HepG2 (cell line): ENCODE results near the gene P3R3URF. TPM values are rescaled to one million over a fixed set of nuclear protein-coding genes. Genes with fewer than 3 reads are reported as not detected.

Experiments used
- ATAC-seq: fragments of 200-7000 bp; cut with Tn5 transposase; 3 replicates; pipeline ENCODE4 v1.9.1; 2020; ENCODE audit warnings: mild to moderate bottlenecking, moderate library complexity
- BruUV-seq: library from RNA; stranded (reverse); fragments of 400-500 nt; replicated peaks from 2 replicates; lab custom pipeline; 2021; lab: Mats Ljungman, UMichigan
- CTCF ChIA-PET: fragments of 300-600 bp; formaldehyde crosslinking; extraction: SDS; loops from one replicate; lab custom pipeline; 2021; ENCODE audit warnings: low total read pairs, inconsistent platforms, low intra/inter-chr PET ratio; lab: Yijun Ruan, JAX
- POLR2A ChIA-PET: fragments of 350-600 bp; sonication (Branson Sonifier 250); formaldehyde crosslinking; loops from one replicate; lab custom pipeline; 2020; ENCODE audit warnings: antibody characterized with exemption, inconsistent platforms; lab: Yijun Ruan, JAX
- DNase-seq: peaks from one replicate; pipeline ENCODE4 v3.0.0-alpha.2; 2015; ENCODE audit warnings: low spot score
- FAIRE-seq: peaks from 3 replicates; lab custom pipeline; 2011; peaks lifted over from hg19 to GRCh38; lab: Jason Lieb, UNC
- H2AFZ ChIP-seq: one replicate; pipeline ENCODE4 v1.6.1; 2011; ENCODE audit warnings: low read length, inconsistent platforms
- H3K27ac ChIP-seq: fragments of 300-600 bp; 3 replicates; pipeline ENCODE4 v1.8.0; 2011; ENCODE audit warnings: mixed run types, mild to moderate bottlenecking, mixed read lengths, low read length, inconsistent platforms; ENCODE audit not compliant: insufficient read depth; ENCODE audit errors: extremely low read length
- H3K27me3 ChIP-seq, 2 experiments: fragments of 200-600 bp in 1 of 2; 2 replicates in 1 of 2; 3 replicates in 1 of 2; pipeline versions ENCODE4 v1.6.0 to v1.8.0; 2011; ENCODE audit warnings: low read length in 2 of 2, mild to moderate bottlenecking in 2 of 2, moderate library complexity in 2 of 2, inconsistent platforms in 1 of 2; ENCODE audit not compliant: insufficient read depth in 2 of 2, control insufficient read depth in 1 of 2
- H3K36me3 ChIP-seq, 2 experiments: fragments of 200-600 bp in 1 of 2; replicated peaks in 1 of 2; 2 replicates in 1 of 2; 3 replicates in 1 of 2; pipeline versions ENCODE4 v1.5.1 to v1.8.0; 2011; ENCODE audit warnings: low read length in 2 of 2, inconsistent platforms in 1 of 2; ENCODE audit not compliant: insufficient read depth in 2 of 2, control insufficient read depth in 1 of 2
- H3K4me1 ChIP-seq: 2 replicates; pipeline ENCODE4 v1.5.1; 2012; ENCODE audit warnings: low read length, inconsistent platforms; ENCODE audit not compliant: insufficient read depth
- H3K4me2 ChIP-seq: 2 replicates; pipeline ENCODE4 v1.6.0; 2011; ENCODE audit warnings: low read depth, low read length, inconsistent platforms
- H3K4me3 ChIP-seq, 3 experiments: fragments of 200-600 bp in 1 of 3; sonication (generic), shearing (Covaris generic) in 1 of 3; replicated peaks in 1 of 3; 2 replicates each; pipeline ENCODE4 v1.5.1; 2011 to 2016; ENCODE audit warnings: low read length in 3 of 3, inconsistent platforms in 2 of 3, low read depth in 2 of 3, mild to moderate bottlenecking in 2 of 3, control low read depth in 1 of 3, mixed read lengths in 1 of 3; ENCODE audit not compliant: insufficient read depth in 1 of 3
- H3K79me2 ChIP-seq: one replicate; pipeline ENCODE4 v1.6.1; 2011; ENCODE audit warnings: low read length, inconsistent platforms; ENCODE audit not compliant: insufficient read depth
- H3K9ac ChIP-seq: 2 replicates; pipeline ENCODE4 v1.6.0; 2011; ENCODE audit warnings: mild to moderate bottlenecking, low read depth, low read length, inconsistent platforms; ENCODE audit not compliant: insufficient read depth
- H3K9me3 ChIP-seq: 2 replicates; pipeline ENCODE4 v1.5.1; 2012; ENCODE audit warnings: mild to moderate bottlenecking, low read length
- H4K20me1 ChIP-seq: 2 replicates; pipeline ENCODE4 v1.6.0; 2011; ENCODE audit warnings: inconsistent platforms, mild to moderate bottlenecking, low read length, moderate library complexity; ENCODE audit not compliant: insufficient read depth
- BHLHE40 ChIP-seq: IDR thresholded peaks from 2 replicates; pipeline ENCODE4 v1.6.1; 2011; ENCODE audit warnings: low read length, improper control_type of control experiment
- CBX2 ChIP-seq, 2 experiments: fragments of 200-600 bp in 1 of 2; sonication (generic); formaldehyde crosslinking in 1 of 2; IDR thresholded peaks; 2 replicates each; pipeline versions ENCODE4 v1.7.0 to v1.8.1; 2018 to 2022; ENCODE audit warnings: low read depth in 2 of 2, low read length in 1 of 2, mild to moderate bottlenecking in 1 of 2, missing genetic modification reagents in 1 of 2
- ELF3 ChIP-seq: IDR thresholded peaks from 2 replicates; pipeline ENCODE4 v1.6.1; 2016; ENCODE audit warnings: missing genetic modification reagents, missing compliant biosample characterization
- FOXA1 ChIP-seq, 2 experiments: fragments of 450-650 bp in 1 of 2; sonication (generic) in 1 of 2; formaldehyde crosslinking in 1 of 2; IDR thresholded peaks; 2 replicates each; pipeline versions ENCODE4 v1.4.0 to v1.6.1; 2016 to 2020; ENCODE audit warnings: missing genetic modification reagents in 1 of 2
- GABPB1 ChIP-seq: IDR thresholded peaks from 2 replicates; pipeline ENCODE4 v1.6.1; 2016; ENCODE audit warnings: mild to moderate bottlenecking, missing genetic modification reagents, moderate library complexity, missing compliant biosample characterization
- HNF4A ChIP-seq: sonication (generic); formaldehyde crosslinking; IDR thresholded peaks from 2 replicates; pipeline ENCODE4 v1.4.0; 2020; ENCODE audit warnings: missing genetic modification reagents
- HOXA3 ChIP-seq: sonication (generic); formaldehyde crosslinking; IDR thresholded peaks from 2 replicates; pipeline ENCODE4 v1.5.0; 2020; ENCODE audit warnings: missing genetic modification reagents
- KDM3A ChIP-seq: IDR thresholded peaks from 2 replicates; pipeline ENCODE4 v1.6.1; 2018; ENCODE audit warnings: low read depth, missing compliant biosample characterization
- MAFF ChIP-seq: IDR thresholded peaks from 2 replicates; pipeline ENCODE4 v1.6.1; 2011; ENCODE audit warnings: low read depth, low read length, improper control_type of control experiment
- NBN ChIP-seq: fragments of 450-650 bp; conservative IDR thresholded peaks from 2 replicates; pipeline ENCODE4 v1.6.1; 2017
- NR2F6 ChIP-seq, 2 experiments: IDR thresholded peaks; 2 replicates each; pipeline ENCODE4 v1.6.1; 2016; ENCODE audit warnings: antibody characterized with exemption in 1 of 2, mild to moderate bottlenecking in 1 of 2
- PCBP2 ChIP-seq: fragments of 200-400 bp; formaldehyde crosslinking; optimal IDR thresholded peaks from 2 replicates; pipeline ENCODE3; 2018; ENCODE audit warnings: low read length, low read depth; ENCODE audit not compliant: poor library complexity, severe bottlenecking
- PRDM4 ChIP-seq: sonication (generic); formaldehyde crosslinking; IDR thresholded peaks from 2 replicates; pipeline ENCODE4 v1.9.0; 2021; ENCODE audit warnings: missing genetic modification reagents, borderline replicate concordance
- ZBTB3 ChIP-seq: sonication (generic); formaldehyde crosslinking; IDR thresholded peaks from 2 replicates; pipeline ENCODE4 v1.4.0; 2020; ENCODE audit warnings: low read depth, mild to moderate bottlenecking, moderate library complexity, missing genetic modification reagents, borderline replicate concordance
- ZKSCAN8 ChIP-seq: IDR thresholded peaks from 2 replicates; pipeline ENCODE4 v1.6.1; 2016; ENCODE audit warnings: borderline replicate concordance, missing genetic modification reagents, missing compliant biosample characterization
- ZNF180 ChIP-seq: sonication (generic); formaldehyde crosslinking; IDR thresholded peaks from 2 replicates; pipeline ENCODE4 v1.4.0; 2020; ENCODE audit warnings: low read depth, missing genetic modification reagents, borderline replicate concordance
- ZNF230 ChIP-seq: sonication (generic); formaldehyde crosslinking; IDR thresholded peaks from 2 replicates; pipeline ENCODE4 v1.4.0; 2020; ENCODE audit warnings: mild to moderate bottlenecking, missing genetic modification reagents
- ZNF552 ChIP-seq: sonication (generic); formaldehyde crosslinking; IDR thresholded peaks from 2 replicates; pipeline ENCODE4 v1.9.0; 2022; ENCODE audit warnings: missing genetic modification reagents, mild to moderate bottlenecking, borderline replicate concordance
- ZNF678 ChIP-seq: sonication (generic); formaldehyde crosslinking; IDR thresholded peaks from 2 replicates; pipeline ENCODE4 v1.4.0; 2020; ENCODE audit warnings: mild to moderate bottlenecking, missing genetic modification reagents
- WGBS: methylation state at CpG from one replicate; pipeline ENCODE4 v1.1.6; 2017; ENCODE audit warnings: low lambda C conversion rate; 5-methylcytosine and 5-hydroxymethylcytosine counted together
- in situ Hi-C: cut with HindIII; loops from 2 replicates; pipeline ENCODE4 v1.10.0; 2017; ENCODE audit warnings: low pct_unique_long_range_greater_than_20kb; ENCODE audit not compliant: extremely low pct_ligation_motif_present
- intact Hi-C: fragments of 100-400 bp; cut with micrococcal nuclease; formaldehyde crosslinking; loops from one replicate; pipeline ENCODE4 v1.10.0; 2022; ENCODE audit not compliant: unreplicated experiment
- polyA plus RNA-seq, 8 experiments: library from polyadenylated mRNA; depleted of rRNA in 3 of 8; stranded (reverse) in 7 of 8; unstranded in 1 of 8; fragments of >200 nt; fragmentation: Illumina TruSeq in 4 of 8; extraction: Trizol in 4 of 8; gene quantifications; 2 replicates each; pipeline versions ENCODE4 v1.2.1 to v1.2.3, GENCODE V29; 2011 to 2016; ENCODE audit warnings: low read depth in 4 of 8, missing spikeins in 1 of 8, mixed read lengths in 1 of 8; ENCODE audit not compliant: insufficient read depth in 1 of 8
- total RNA-seq, 5 experiments: library from RNA; depleted of rRNA; stranded (reverse); fragments of >200 nt; fragmentation: Illumina TruSeq; extraction: Trizol; gene quantifications; 2 replicates each; pipeline ENCODE4 v1.2.3, GENCODE V29; 2016; ENCODE audit warnings: low read depth in 1 of 5

Gene P3R3URF
- total and polyA plus RNA-seq, 2 of the 13 experiments (the other 11 are each of a cell fraction or from before 2014, with no cell fraction given) = not detected

- Histone ChIP-seq H3K4me3 (no peak overlapping the region), H3K9me3 (no peaks in the 10 kb centered on the region), H4K20me1 (no peaks in the 10 kb centered on the region), H2AFZ (peak overlapping the region; percentile 5), H3K36me3 (no peaks in the 10 kb centered on the region; a peak in 1 of 5 replicates), H3K9ac (no peak overlapping the region), H3K27ac (no peak overlapping the region), H3K79me2 (no peaks in the 10 kb centered on the region), H3K27me3 (no peaks in the 10 kb centered on the region), H3K4me2 (no peak overlapping the region; the same call in 1 of the 2 replicates), H3K4me1 (peaks cover 11% of the 10 kb centered on the region; the same call in 1 of the 2 replicates)
- ATAC-seq (no peak), DNase-seq (no peak), FAIRE-seq (no peak)
- TF ChIP-seq FOXA1 (IDR thresholded peaks at IDR 0.05) (no peak), FOXA1 (CRISPR knock-in tag; IDR thresholded peaks at IDR 0.05) (no peak), PRDM4 (CRISPR knock-in tag) (no peak), ZKSCAN8 (CRISPR knock-in tag) (no peak), NR2F6 (IDR thresholded peaks at IDR 0.05) (no peak), NR2F6 (CRISPR knock-in tag; IDR thresholded peaks at IDR 0.05) (no peak), ZNF230 (CRISPR knock-in tag) (no peak), PCBP2 (no peak), ZNF552 (CRISPR knock-in tag) (no peak), ELF3 (CRISPR knock-in tag) (no peak), HNF4A (CRISPR knock-in tag) (no peak), NBN (no peak), ZNF678 (CRISPR knock-in tag) (no peak), ZNF180 (CRISPR knock-in tag) (no peak), HOXA3 (CRISPR knock-in tag) (no peak), GABPB1 (CRISPR knock-in tag) (no peak), KDM3A (CRISPR knock-in tag) (no peak), ZBTB3 (CRISPR knock-in tag) (no peak), CBX2 (IDR thresholded peaks at IDR 0.05; ENCODE audit: low read depth, low read length) (no peak), CBX2 (CRISPR knock-in tag; IDR thresholded peaks at IDR 0.05; ENCODE audit: low read depth) (no peak), BHLHE40 (no peak), MAFF (no peak)
- CTCF ChIA-PET = no interaction called here
- POLR2A ChIA-PET = no interaction called here
- WGBS = 40% methylated on average over 2 of the region's 2 CpGs
- BruUV-seq = no TSS peak
- intact Hi-C loops = no loop called here
- in situ Hi-C loops = no loop called here
These were observed 26.2 kb downstream of the P3R3URF start for GRCh38 chr1:46150085-46150484.
